ENCODE measurements around the gene LMO4.
A peak's percentile ranks its signal among the peaks of the same experiment; 100 is the strongest.

LMO4 gene

GRCh38 chr1:87362063-87362833 lies 33.6 kb downstream of the LMO4 start:
- H3K27ac ChIP-seq = no peak overlapping the region
- H3K9ac ChIP-seq = no peak overlapping the region
- H3K36me3 ChIP-seq = peaks cover 0 to 6% (median 0%) of the 10 kb centered on the region in 11 experiments; a peak in 1 of 22 replicates
- no peak for TF ChIP-seq Cebpa-rat (IDR thresholded peaks at IDR 0.05)
- peaks cover 0 to 2% (median 0%) of the 10 kb centered on the region in 11 experiments; a peak in 1 of 22 replicates for H3K9me3 ChIP-seq (replicated peaks in 1 of 11)
- H3K4me1 ChIP-seq = no peaks in the 10 kb centered on the region
- H3K4me2 ChIP-seq = no peak overlapping the region
- no peaks in the 10 kb centered on the region for H4K20me1 ChIP-seq
- no peak overlapping the region for H3K4me3 ChIP-seq
- no peaks in the 10 kb centered on the region for H3K27me3 ChIP-seq

DNA sequence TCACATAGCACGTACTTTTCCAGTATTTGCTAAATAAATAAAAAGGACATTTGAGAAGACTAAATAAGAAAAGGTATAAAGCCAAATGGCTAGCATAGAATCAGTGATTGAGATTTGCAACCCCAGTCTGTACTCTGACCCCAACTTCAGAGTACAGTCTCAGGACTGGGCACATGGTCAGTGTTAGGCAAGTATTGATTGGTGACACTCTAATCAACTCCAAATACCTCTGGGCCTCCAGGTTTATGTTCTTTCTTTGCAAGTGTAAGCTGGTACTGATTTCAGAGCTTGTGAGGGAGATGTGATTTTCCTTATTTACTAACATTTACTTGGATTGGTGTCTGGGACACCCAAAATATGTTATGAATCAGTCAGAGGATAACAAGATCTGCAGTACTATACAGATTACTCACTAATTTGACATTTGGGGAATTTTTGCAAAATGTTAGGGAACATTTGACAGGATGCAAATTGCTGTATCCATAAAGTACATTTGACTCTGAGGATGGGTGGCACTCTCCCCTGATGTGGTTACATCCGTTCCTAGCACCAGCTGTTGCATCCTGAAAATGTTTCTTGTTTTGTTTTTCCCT lies 34.2 kb downstream of the LMO4 start:
- H3K27ac ChIP-seq = no peak overlapping the region

DNA sequence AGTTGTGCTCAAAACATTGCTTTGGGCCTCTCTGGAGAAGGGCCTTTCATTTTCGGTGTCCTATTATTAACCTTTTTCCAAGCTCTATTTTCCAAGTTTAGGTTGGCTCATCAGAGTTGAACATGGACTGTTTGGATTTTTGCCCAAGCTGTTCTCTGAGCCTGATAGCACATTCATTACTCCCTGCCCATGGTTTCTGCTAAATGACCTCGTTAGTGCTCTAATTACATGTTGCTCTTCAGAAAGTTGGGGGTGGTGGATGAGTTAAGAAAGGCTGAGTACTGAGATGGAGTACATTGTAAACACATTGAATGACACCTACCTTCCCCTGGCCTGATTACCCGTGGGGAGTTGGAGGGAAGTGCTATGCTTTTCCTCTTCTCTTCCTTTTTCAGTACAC lies 38.9 kb downstream of the LMO4 start:
- Histone ChIP-seq H4K20me1 (no peaks in the 10 kb centered on the region), H3K9ac (no peak overlapping the region), H3K27ac (no peak overlapping the region), H3K36me3 (no peaks in the 10 kb centered on the region), H3K4me2 (0 out of 22 replicates have a peak overlapping the region, but pooled peaks of 3 of the 11 experiments have one; percentile 2 to 12 (median 2)), H3K9me3 (replicated peaks in 1 of 11) (no peaks in the 10 kb centered on the region; a peak in 1 of 22 replicates), H3K4me3 (no peak overlapping the region), H3K4me1 (peaks cover 0 to 3% (median 0%) of the 10 kb centered on the region in 10 experiments; a peak in 1 of 20 replicates), H3K27me3 (no peaks in the 10 kb centered on the region)
- TF ChIP-seq Cebpa-rat (IDR thresholded peaks at IDR 0.05) = no peak

More for the DNA sequence above, 34.2 kb downstream of the LMO4 start:
- Histone ChIP-seq H3K36me3 (peaks cover 0 to 6% (median 0%) of the 10 kb centered on the region in 11 experiments; a peak in 1 of 22 replicates), H3K4me1 (peaks cover 0 to 3% (median 0%) of the 10 kb centered on the region in 10 experiments; a peak in 1 of 20 replicates), H3K4me2 (no peak overlapping the region), H3K9me3 (replicated peaks in 1 of 11) (peaks cover 0 to 2% (median 0%) of the 10 kb centered on the region in 11 experiments; a peak in 1 of 22 replicates), H3K4me3 (no peak overlapping the region), H4K20me1 (no peaks in the 10 kb centered on the region), H3K27me3 (no peaks in the 10 kb centered on the region), H3K9ac (no peak overlapping the region)
- no peak for TF ChIP-seq Cebpa-rat (IDR thresholded peaks at IDR 0.05)

- Histone ChIP-seq H3K9me3 (replicated peaks in 1 of 11) (no peaks in the 10 kb centered on the region; a peak in 1 of 22 replicates), H3K4me3 (no peak overlapping the region), H3K4me1 (peaks cover 0 to 3% (median 0%) of the 10 kb centered on the region in 10 experiments; a peak in 1 of 20 replicates), H3K27me3 (no peaks in the 10 kb centered on the region), H3K4me2 (no peak overlapping the region), H4K20me1 (no peaks in the 10 kb centered on the region), H3K36me3 (no peaks in the 10 kb centered on the region), H3K27ac (no peak overlapping the region), H3K9ac (no peak overlapping the region)
- no peak for TF ChIP-seq Cebpa-rat (IDR thresholded peaks at IDR 0.05)
Observed at GRCh38 chr1:87368907-87369306, 40.2 kb downstream of the LMO4 start.

GRCh38 chr1:87369736-87370478 lies 41.2 kb downstream of the LMO4 start:
- Histone ChIP-seq H4K20me1 (no peaks in the 10 kb centered on the region), H3K9me3 (replicated peaks in 1 of 11) (peaks cover 0 to 2% (median 1%) of the 10 kb centered on the region in 11 experiments; a peak in 7 of 22 replicates), H3K27ac (no peak overlapping the region), H3K4me1 (peaks cover 0 to 3% (median 0%) of the 10 kb centered on the region in 10 experiments; a peak in 1 of 20 replicates), H3K4me3 (no peak overlapping the region), H3K36me3 (no peaks in the 10 kb centered on the region), H3K27me3 (no peaks in the 10 kb centered on the region), H3K4me2 (no peak overlapping the region), H3K9ac (no peak overlapping the region)
- no peak for TF ChIP-seq Cebpa-rat (IDR thresholded peaks at IDR 0.05)

GRCh38 chr1:87370544-87370943 lies 41.9 kb downstream of the LMO4 start:
- Histone ChIP-seq H3K36me3 (no peaks in the 10 kb centered on the region), H3K4me2 (no peak overlapping the region), H3K4me1 (peaks cover 0 to 3% (median 0%) of the 10 kb centered on the region in 10 experiments; a peak in 1 of 20 replicates), H4K20me1 (no peaks in the 10 kb centered on the region), H3K9me3 (replicated peaks in 1 of 11) (peaks cover 0 to 8% (median 7%) of the 10 kb centered on the region in 11 experiments; a peak in 11 of 22 replicates), H3K9ac (no peak overlapping the region), H3K4me3 (no peak overlapping the region), H3K27ac (no peak overlapping the region), H3K27me3 (no peaks in the 10 kb centered on the region)
- TF ChIP-seq Cebpa-rat (IDR thresholded peaks at IDR 0.05) = no peak

GRCh38 chr1:87379306-87379705 lies 50.6 kb downstream of the LMO4 start:
- H3K27me3 ChIP-seq = no peaks in the 10 kb centered on the region

GRCh38 chr1:87386217-87386790 lies 57.6 kb downstream of the LMO4 start:
- no peaks in the 10 kb centered on the region for H3K27me3 ChIP-seq
- H3K36me3 ChIP-seq = no peaks in the 10 kb centered on the region
- peaks cover 0 to 13% (median 5%) of the 10 kb centered on the region in 10 experiments; a peak in 8 of 20 replicates for H3K4me1 ChIP-seq
- no peak overlapping the region for H3K4me2 ChIP-seq
- no peak overlapping the region for H3K27ac ChIP-seq
- no peak overlapping the region for H3K9ac ChIP-seq
- H3K9me3 ChIP-seq (replicated peaks in 1 of 11) = no peaks in the 10 kb centered on the region; a peak in 1 of 22 replicates
- no peak overlapping the region for H3K4me3 ChIP-seq
- TF ChIP-seq Cebpa-rat (IDR thresholded peaks at IDR 0.05) = no peak
- no peaks in the 10 kb centered on the region for H4K20me1 ChIP-seq

More at GRCh38 chr1:87379306-87379705, 50.6 kb downstream of the LMO4 start:
- no peaks in the 10 kb centered on the region for H4K20me1 ChIP-seq
- no peak overlapping the region for H3K9ac ChIP-seq
- H3K36me3 ChIP-seq = no peaks in the 10 kb centered on the region
- no peak overlapping the region for H3K4me2 ChIP-seq
- no peak overlapping the region for H3K4me3 ChIP-seq
- no peaks in the 10 kb centered on the region for H3K4me1 ChIP-seq
- no peak overlapping the region for H3K27ac ChIP-seq
- peaks cover 9 to 40% (median 25%) of the 10 kb centered on the region in 11 experiments; a peak in 18 of 22 replicates for H3K9me3 ChIP-seq (replicated peaks in 1 of 11)
- no peak for TF ChIP-seq Cebpa-rat (IDR thresholded peaks at IDR 0.05)
